Measurements from ENCODE around the gene KCNK4. TPM values are rescaled to one million over a fixed set of nuclear protein-coding genes. Genes with fewer than 3 reads are reported as not detected.

The KCNK4 gene
- total RNA-seq, 1 experiment from 2014 or later: 0.28 TPM

DNA sequence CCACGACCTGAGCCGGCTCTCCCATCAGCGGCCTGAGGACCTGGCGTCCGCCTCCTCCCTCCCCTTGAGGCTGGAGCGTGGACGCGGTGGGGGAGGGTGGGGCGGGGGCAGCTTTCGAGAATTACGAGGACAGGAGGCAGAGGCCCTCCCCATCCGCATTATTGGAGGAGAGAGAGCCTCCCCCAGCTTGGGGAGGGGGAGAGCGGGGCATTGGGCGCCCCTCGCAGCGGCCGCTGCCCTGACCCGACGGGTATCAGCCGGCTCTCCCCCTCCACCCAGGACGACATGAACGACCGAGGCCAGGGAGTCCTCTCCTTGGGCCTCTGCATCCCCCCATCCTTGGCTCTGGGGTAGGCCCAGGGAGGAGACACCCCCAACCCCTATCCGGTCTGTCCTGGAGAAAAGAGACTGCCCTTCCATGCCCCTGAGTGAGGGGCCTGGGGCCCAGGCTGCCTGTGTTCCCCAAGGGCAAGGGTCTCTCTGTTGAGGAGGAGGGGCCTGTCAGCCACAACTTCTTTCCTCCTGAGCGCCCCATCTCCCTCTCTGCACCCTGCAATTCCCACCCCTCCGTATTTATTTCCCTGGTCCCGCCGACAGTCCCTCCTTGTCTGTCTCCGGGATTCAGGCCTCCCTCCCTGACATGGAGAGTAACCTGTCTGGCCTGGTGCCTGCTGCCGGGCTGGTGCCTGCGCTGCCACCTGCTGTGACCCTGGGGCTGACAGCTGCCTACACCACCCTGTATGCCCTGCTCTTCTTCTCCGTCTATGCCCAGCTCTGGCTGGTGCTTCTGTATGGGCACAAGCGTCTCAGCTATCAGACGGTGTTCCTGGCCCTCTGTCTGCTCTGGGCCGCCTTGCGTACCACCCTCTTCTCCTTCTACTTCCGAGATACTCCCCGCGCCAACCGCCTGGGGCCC is 5.0 kb upstream of the KCNK4 start:
- Histone ChIP-seq H3K14ac (ENCODE audit: insufficient read depth, low read length) (no peak overlapping the region), H2AK5ac (ENCODE audit: insufficient read length, low read length) (no peak overlapping the region), H2AFZ (ENCODE audit: low read length) (no peak overlapping the region), H3K23ac (ENCODE audit: insufficient read length, low read depth, low read length) (no peak overlapping the region), H4K8ac (replicated peaks; ENCODE audit: insufficient read length, low read depth, low read length) (no peak overlapping the region), H2BK5ac (ENCODE audit: insufficient read length, low read length) (no peak overlapping the region), H4K5ac (ENCODE audit: insufficient read length, low read depth, low read length) (no peak overlapping the region), H3K4me1 (ENCODE audit: insufficient read depth, low read length) (no peaks in the 10 kb centered on the region), H3K23me2 (ENCODE audit: insufficient read length, low read depth, low read length, poor library complexity, severe bottlenecking) (peaks cover 15% of the 10 kb centered on the region), H3K27ac (ENCODE audit: insufficient read length, low read depth, low read length) (no peak overlapping the region), H3K56ac (ENCODE audit: insufficient read length, low read depth, low read length) (no peak overlapping the region), H3K27me3 (ENCODE audit: insufficient read depth, low read length) (peaks cover 12% of the 10 kb centered on the region; the same call in 1 of the 2 replicates), H3K9me3 (ENCODE audit: control insufficient read depth, low read depth, low read length) (no peaks in the 10 kb centered on the region), H4K20me1 (ENCODE audit: control insufficient read depth, insufficient read depth, insufficient read length) (no peaks in the 10 kb centered on the region), H3K9ac (ENCODE audit: extremely low read depth, insufficient read length, low read length) (no peak overlapping the region), H3K79me1 (ENCODE audit: insufficient read depth, low read depth, low read length, poor library complexity, severe bottlenecking) (no peaks in the 10 kb centered on the region), H3K4ac (ENCODE audit: low read depth, low read length) (no peak overlapping the region), H3K79me2 (ENCODE audit: insufficient read depth, low read length) (no peaks in the 10 kb centered on the region), H3K4me2 (ENCODE audit: insufficient read depth, insufficient read length, low read length) (peak overlapping the region; percentile 53), H3K18ac (ENCODE audit: insufficient read length, low read depth, low read length) (no peak overlapping the region), H3T11ph (ENCODE audit: low read length) (no peak overlapping the region), H2BK20ac (ENCODE audit: low read depth, low read length, poor library complexity, severe bottlenecking) (no peak overlapping the region), H2BK12ac (ENCODE audit: insufficient read length, low read depth, low read length) (no peak overlapping the region), H4K91ac (ENCODE audit: insufficient read length, low read depth, low read length) (no peak overlapping the region), H2BK15ac (ENCODE audit: low read depth, low read length) (no peak overlapping the region), H2BK120ac (ENCODE audit: low read depth, low read length, poor library complexity, severe bottlenecking) (no peak overlapping the region)
- TF ChIP-seq, protein P1, sequence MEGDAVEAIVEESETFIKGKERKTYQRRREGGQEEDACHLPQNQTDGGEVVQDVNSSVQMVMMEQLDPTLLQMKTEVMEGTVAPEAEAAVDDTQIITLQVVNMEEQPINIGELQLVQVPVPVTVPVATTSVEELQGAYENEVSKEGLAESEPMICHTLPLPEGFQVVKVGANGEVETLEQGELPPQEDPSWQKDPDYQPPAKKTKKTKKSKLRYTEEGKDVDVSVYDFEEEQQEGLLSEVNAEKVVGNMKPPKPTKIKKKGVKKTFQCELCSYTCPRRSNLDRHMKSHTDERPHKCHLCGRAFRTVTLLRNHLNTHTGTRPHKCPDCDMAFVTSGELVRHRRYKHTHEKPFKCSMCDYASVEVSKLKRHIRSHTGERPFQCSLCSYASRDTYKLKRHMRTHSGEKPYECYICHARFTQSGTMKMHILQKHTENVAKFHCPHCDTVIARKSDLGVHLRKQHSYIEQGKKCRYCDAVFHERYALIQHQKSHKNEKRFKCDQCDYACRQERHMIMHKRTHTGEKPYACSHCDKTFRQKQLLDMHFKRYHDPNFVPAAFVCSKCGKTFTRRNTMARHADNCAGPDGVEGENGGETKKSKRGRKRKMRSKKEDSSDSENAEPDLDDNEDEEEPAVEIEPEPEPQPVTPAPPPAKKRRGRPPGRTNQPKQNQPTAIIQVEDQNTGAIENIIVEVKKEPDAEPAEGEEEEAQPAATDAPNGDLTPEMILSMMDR (conservative IDR thresholded peaks at IDR 0.05): no peak
- Mint-ChIP-seq H3K36me3 (ENCODE audit: insufficient read depth in 1 of 3, low read depth in 3 of 3) (peaks cover 2 to 16% (median 11%) of the 10 kb centered on the region in 3 experiments), H3K9me3 (no peaks in the 10 kb centered on the region; a peak in 2 of 5 replicates), H3K27me3 (ENCODE audit: low read depth) (peaks cover 30% of the 10 kb centered on the region), H3K4me3 (peak overlapping the region; percentile 79 to 82), H3K4me1 (peaks cover 12 to 16% of the 10 kb centered on the region in 2 experiments), H3K27ac (no peak overlapping the region; a peak in 1 of 7 replicates)
- no CpG with 5 or more reads among the region's 40 CpGs for WGBS (ENCODE audit: extremely low coverage, insufficient read length, low lambda C conversion rate)
- DNase-seq: no peak

Measured in H9 (cell line).